GM19035 (cell line): ENCODE measurements around the gene HIF1A.

ENCODE experiments used
- ATAC-seq: cut with Tn5 transposase; IDR thresholded peaks from one replicate; pipeline ENCODE4 v1.9.1; 2021; ENCODE audit not compliant: unreplicated experiment

HIF1A gene

DNA sequence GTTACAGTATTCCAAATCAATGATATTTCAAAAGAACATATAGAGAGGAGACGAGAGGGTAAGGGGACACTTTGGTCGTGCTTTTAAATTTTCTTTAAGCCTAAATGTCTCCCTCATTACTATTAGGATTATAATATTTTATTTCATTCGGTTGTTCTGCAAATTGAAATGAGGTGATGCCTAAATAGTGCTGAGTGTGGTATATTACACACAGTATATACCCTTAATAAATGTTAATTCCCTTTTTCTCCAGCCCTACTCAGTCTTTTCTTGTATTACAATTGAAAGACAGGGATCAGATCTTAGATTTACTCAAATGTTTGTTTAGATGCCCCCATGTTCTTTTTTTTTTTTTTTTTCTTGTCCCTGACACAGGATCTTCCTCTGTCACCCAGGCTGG, 74.6 kb downstream of the HIF1A start:
- no peak for ATAC-seq

- ATAC-seq, result no peak
Measured at GRCh38 chr14:61774861-61775260, 79.5 kb downstream of the HIF1A start.

DNA sequence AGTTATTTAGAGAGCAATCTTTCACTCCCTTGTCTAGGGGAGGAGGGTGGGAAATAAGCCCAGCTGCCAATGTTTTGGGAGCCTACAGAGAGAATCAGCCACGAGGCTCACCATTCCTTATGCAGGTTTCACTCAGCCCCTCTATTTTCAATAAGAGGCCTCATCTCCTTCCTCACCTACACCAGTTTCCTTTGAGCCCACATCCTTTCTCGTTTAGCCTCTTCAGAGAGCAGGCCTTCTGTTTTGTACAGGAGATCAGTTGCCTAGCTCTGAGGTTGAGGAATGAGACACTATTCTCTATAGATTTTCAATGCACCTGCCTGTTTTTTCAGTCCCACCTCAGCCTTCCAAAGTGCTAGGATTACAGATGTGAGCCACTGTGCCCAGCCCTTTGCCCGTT, 84.8 kb downstream of the HIF1A start:
- ATAC-seq, result no peak

- no peak for ATAC-seq
Measured at GRCh38 chr14:61797309-61797708, 102.0 kb downstream of the HIF1A start.
